Measurements from ENCODE around the gene ITPKC. TPM values are rescaled to one million over a fixed set of nuclear protein-coding genes. Genes with fewer than 3 reads are reported as not detected.
"Not testable (repeated sequence)": the region's sequence is repeated elsewhere in the genome, so short reads cannot be mapped to it uniquely, and the experiment has no call there.

Gene ITPKC
- total RNA-seq, 1 donor from 2014 or later, result 10.9 TPM

DNA sequence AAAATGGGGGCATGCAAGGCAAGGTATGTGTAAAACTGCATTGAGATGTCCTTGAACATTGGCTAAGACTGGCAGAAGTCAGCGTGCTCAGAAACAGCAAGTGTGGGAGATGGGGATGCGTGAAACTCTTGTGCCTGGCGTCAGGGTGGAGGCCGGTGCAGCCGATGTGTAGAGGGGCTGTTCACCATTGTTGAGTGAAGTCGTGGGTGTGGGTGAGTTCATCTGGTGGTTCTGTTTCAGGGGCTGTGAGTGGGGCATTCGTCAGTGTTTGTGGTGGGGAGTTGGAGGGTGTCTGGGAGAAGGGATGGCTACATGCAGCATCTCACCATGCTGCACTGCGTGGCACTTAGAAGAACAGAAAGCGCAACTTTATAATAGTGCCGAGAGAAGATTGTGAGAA lies 47.1 kb downstream of the ITPKC start:
- TF ChIP-seq, protein P1, sequence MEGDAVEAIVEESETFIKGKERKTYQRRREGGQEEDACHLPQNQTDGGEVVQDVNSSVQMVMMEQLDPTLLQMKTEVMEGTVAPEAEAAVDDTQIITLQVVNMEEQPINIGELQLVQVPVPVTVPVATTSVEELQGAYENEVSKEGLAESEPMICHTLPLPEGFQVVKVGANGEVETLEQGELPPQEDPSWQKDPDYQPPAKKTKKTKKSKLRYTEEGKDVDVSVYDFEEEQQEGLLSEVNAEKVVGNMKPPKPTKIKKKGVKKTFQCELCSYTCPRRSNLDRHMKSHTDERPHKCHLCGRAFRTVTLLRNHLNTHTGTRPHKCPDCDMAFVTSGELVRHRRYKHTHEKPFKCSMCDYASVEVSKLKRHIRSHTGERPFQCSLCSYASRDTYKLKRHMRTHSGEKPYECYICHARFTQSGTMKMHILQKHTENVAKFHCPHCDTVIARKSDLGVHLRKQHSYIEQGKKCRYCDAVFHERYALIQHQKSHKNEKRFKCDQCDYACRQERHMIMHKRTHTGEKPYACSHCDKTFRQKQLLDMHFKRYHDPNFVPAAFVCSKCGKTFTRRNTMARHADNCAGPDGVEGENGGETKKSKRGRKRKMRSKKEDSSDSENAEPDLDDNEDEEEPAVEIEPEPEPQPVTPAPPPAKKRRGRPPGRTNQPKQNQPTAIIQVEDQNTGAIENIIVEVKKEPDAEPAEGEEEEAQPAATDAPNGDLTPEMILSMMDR (IDR thresholded peaks at IDR 0.05), result no peak
- peak overlapping the region; percentile 31 for H3K27ac Mint-ChIP-seq (ENCODE audit: unreplicated experiment)
- peaks cover 56% of the 10 kb centered on the region for H3K36me3 Mint-ChIP-seq (ENCODE audit: unreplicated experiment)

DNA sequence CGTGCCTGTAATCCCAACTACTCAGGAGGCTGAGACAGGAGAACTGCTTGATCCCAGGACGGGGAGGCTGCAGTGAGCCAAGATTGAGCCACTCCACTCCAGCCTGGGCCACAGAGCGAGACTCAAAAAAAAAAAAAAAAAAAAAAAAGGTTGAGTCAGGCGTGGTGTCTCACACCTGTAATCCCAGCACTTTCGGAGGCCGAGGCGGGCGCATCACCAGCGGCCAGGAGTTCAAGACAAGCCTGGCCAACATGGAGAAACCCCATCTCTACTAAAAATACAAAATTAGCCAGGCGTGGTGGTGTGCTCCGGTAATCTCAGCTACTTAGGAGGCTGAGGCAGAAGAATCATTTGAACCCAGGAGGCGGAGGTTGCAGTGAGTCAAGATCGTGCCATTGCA lies 49.5 kb downstream of the ITPKC start:
- H3K27me3 Mint-ChIP-seq (ENCODE audit: unreplicated experiment); DNase-seq (ENCODE audit: extremely low spot score, unreplicated experiment); H3K9me3 Mint-ChIP-seq (ENCODE audit: unreplicated experiment); H3K4me1 Mint-ChIP-seq (ENCODE audit: unreplicated experiment); H3K4me3 Mint-ChIP-seq (ENCODE audit: unreplicated experiment); H3K27ac Mint-ChIP-seq (ENCODE audit: unreplicated experiment): not testable (repeated sequence)
- H3K36me3 Mint-ChIP-seq (ENCODE audit: unreplicated experiment), result peaks cover 48% of the 10 kb centered on the region

More for the DNA sequence above, 47.1 kb downstream of the ITPKC start:
- no peaks in the 10 kb centered on the region for H3K27me3 Mint-ChIP-seq (ENCODE audit: unreplicated experiment)
- no peak for DNase-seq (ENCODE audit: extremely low spot score, unreplicated experiment)
- no peaks in the 10 kb centered on the region for H3K4me1 Mint-ChIP-seq (ENCODE audit: unreplicated experiment)
- H3K4me3 Mint-ChIP-seq (ENCODE audit: unreplicated experiment), result no peak overlapping the region
- H3K9me3 Mint-ChIP-seq (ENCODE audit: unreplicated experiment), result no peaks in the 10 kb centered on the region

DNA sequence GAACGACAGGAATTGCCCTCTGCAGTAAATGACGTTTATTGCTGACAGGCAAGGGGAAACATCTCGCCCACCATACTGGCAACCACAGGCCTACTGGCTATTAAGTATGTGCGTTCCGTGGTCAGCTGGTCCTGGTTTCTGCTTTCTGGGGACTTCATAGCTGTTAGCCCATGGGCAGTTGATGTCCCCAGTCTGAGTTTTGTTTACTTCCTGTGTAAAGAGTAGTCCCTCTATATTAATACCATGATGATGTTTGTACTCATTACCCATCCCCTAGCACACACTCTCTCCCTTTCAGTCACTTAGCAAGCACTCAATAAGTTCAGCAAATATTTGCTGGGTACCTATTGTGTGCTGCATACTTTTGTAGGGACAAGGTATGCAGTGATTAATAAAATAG lies 52.0 kb downstream of the ITPKC start:
- Mint-ChIP-seq H3K27me3 (ENCODE audit: unreplicated experiment) (no peaks in the 10 kb centered on the region), H3K4me1 (ENCODE audit: unreplicated experiment) (no peaks in the 10 kb centered on the region), H3K36me3 (ENCODE audit: unreplicated experiment) (peaks cover 27% of the 10 kb centered on the region), H3K27ac (ENCODE audit: unreplicated experiment) (no peak overlapping the region), H3K9me3 (ENCODE audit: unreplicated experiment) (no peaks in the 10 kb centered on the region), H3K4me3 (ENCODE audit: unreplicated experiment) (no peak overlapping the region)
- DNase-seq (ENCODE audit: extremely low spot score, unreplicated experiment), result no peak
- TF ChIP-seq, protein P1 (IDR thresholded peaks at IDR 0.05), result no peak

DNA sequence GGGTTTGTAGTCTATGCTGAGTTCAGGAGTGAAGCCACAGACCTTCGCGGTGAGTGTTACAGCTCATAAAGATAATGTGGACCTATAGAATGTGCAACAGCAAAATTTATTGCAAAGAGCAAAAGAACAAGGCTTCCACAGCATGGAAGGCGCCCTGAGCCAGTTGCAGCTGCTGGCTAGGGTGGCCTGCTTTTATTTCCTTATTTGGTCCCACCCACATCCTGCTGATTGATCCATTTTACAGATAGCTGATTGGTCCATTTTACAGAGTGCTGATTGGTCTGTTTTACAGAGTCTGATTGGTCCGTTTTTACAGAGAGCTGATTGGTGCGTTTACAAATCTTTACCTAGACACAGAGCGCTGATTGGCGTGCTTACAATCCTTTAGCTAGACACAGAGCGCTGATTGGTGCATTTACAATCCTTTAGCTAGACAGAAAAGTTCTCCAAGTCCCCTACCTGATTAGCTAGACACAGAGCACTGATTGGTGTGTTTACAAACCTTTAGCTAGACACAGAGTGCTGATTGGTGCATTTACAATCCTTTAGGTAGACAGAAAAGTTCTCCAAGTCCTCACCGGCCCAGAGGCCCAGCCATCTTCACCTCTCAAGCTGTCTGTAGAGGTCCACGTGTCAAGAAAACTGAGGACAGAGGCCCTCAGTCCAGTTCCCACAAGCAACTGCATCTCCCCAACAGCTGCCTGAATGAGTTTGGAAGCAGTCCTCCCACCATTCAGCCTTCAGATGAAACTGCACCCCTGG lies 54.4 kb downstream of the ITPKC start:
- not testable (repeated sequence) for H3K9me3 Mint-ChIP-seq (ENCODE audit: unreplicated experiment); DNase-seq (ENCODE audit: extremely low spot score, unreplicated experiment); H3K36me3 Mint-ChIP-seq (ENCODE audit: unreplicated experiment); H3K27me3 Mint-ChIP-seq (ENCODE audit: unreplicated experiment); H3K4me1 Mint-ChIP-seq (ENCODE audit: unreplicated experiment); H3K27ac Mint-ChIP-seq (ENCODE audit: unreplicated experiment); H3K4me3 Mint-ChIP-seq (ENCODE audit: unreplicated experiment)

DNA sequence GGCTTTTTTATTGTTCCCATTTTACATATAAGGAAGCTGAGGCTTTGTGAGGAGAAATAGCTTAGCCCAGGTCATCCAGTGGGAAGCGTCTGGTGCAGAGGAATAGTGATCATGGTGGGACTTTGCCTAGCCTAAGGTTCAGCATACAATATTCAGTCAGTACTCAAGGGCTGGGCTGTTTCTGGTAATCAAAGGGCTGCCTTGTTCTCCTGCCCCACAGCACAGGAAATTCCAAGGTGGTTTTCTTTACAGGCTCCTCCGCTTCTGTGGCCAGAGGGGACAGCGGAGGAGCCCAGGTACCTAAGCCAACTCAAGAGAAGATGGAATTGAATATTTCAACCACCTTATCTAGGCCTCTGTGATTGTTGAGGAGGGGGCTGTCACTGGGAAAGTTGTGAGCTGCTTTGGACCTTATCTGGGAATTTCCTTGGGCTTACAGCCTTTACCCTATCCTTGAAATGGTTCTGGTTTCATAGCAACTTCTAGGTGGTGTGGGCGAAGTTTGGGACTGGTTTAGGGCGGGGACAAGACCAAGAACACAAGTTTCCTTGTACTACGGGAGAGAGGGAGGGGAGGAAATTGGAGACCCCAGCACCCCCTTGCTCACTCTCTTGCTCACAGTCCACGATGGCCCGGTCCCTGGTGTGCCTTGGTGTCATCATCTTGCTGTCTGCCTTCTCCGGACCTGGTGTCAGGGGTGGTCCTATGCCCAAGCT lies 58.2 kb downstream of the ITPKC start, which contains the start of gene MIA:
Gene MIA, plus strand, starts transcription at position 606 of the 716 bp plus-strand sequence. Its CDS starts 22 bp downstream, at position 628.
- H3K27me3 Mint-ChIP-seq (ENCODE audit: unreplicated experiment), result no peaks in the 10 kb centered on the region
- peaks cover 8% of the 10 kb centered on the region for H3K36me3 Mint-ChIP-seq (ENCODE audit: unreplicated experiment)
- peaks cover 24% of the 10 kb centered on the region for H3K4me1 Mint-ChIP-seq (ENCODE audit: unreplicated experiment)
- no peaks in the 10 kb centered on the region for H3K9me3 Mint-ChIP-seq (ENCODE audit: unreplicated experiment)
- DNase-seq (ENCODE audit: extremely low spot score, unreplicated experiment), result no peak
- TF ChIP-seq, protein P1 (IDR thresholded peaks at IDR 0.05), result no peak
- peak within 1 kb of the TSS; percentile 54 for H3K4me3 Mint-ChIP-seq (ENCODE audit: unreplicated experiment)
- H3K27ac Mint-ChIP-seq (ENCODE audit: unreplicated experiment), result no peak within 1 kb of the TSS

DNA sequence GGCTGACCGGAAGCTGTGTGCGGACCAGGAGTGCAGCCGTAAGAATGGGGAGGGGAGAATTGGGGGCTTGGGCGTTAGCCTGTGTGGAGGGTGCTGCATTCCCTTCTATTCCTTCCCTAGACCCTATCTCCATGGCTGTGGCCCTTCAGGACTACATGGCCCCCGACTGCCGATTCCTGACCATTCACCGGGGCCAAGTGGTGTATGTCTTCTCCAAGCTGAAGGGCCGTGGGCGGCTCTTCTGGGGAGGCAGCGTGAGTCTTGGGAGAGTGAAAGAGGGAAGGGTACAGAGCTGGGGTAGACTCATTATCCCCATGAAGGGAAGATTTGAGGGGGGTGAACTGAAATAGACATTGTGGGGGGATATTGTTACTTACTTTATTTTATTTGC lies 58.7 kb downstream of the ITPKC start:
- Mint-ChIP-seq H3K27me3 (ENCODE audit: unreplicated experiment) (no peaks in the 10 kb centered on the region), H3K27ac (ENCODE audit: unreplicated experiment) (no peak overlapping the region), H3K9me3 (ENCODE audit: unreplicated experiment) (no peaks in the 10 kb centered on the region), H3K36me3 (ENCODE audit: unreplicated experiment) (peaks cover 5% of the 10 kb centered on the region), H3K4me3 (ENCODE audit: unreplicated experiment) (peak overlapping the region; percentile 54), H3K4me1 (ENCODE audit: unreplicated experiment) (peaks cover 24% of the 10 kb centered on the region)
- no peak for DNase-seq (ENCODE audit: extremely low spot score, unreplicated experiment)
- TF ChIP-seq, protein P1 (IDR thresholded peaks at IDR 0.05), result no peak

All from osteocyte (in vitro differentiated cells).